BJ (cell line): Measurements from ENCODE around the gene EFHC2. TPM values are rescaled to one million over a fixed set of nuclear protein-coding genes. Genes with fewer than 3 reads are reported as not detected.

Source experiments
- CTCF ChIA-PET: fragments of 350-600 bp; formaldehyde crosslinking; extraction: SDS; loops from one replicate; lab custom pipeline; 2021; ENCODE audit warnings: antibody characterized with exemption, inconsistent platforms; lab: Yijun Ruan, JAX
- POLR2A ChIA-PET: fragments of 300-600 bp; sonication (Branson Sonifier 250); formaldehyde crosslinking; extraction: SDS; loops from one replicate; lab custom pipeline; 2021; ENCODE audit warnings: antibody characterized with exemption; lab: Charles Lee
- DNase-seq: peaks from one replicate; pipeline ENCODE4 v3.0.0-alpha.2; 2011; ENCODE audit warnings: low read depth
- H3K27me3 ChIP-seq: 2 replicates; pipeline ENCODE4 v1.6.0; 2011; ENCODE audit warnings: low read length; ENCODE audit not compliant: control insufficient read depth, insufficient read depth
- H3K36me3 ChIP-seq: 2 replicates; pipeline ENCODE4 v1.5.1; 2011; ENCODE audit warnings: low read length; ENCODE audit not compliant: control insufficient read depth, insufficient read depth
- H3K4me3 ChIP-seq: 2 replicates; pipeline ENCODE4 v1.5.1; 2011; ENCODE audit warnings: low read depth, mild to moderate bottlenecking, control low read depth, low read length
- CTCF ChIP-seq: IDR thresholded peaks from 2 replicates; pipeline ENCODE4 v1.5.1; 2011; ENCODE audit warnings: low read depth, mild to moderate bottlenecking, control low read depth, inconsistent platforms, low read length, moderate library complexity; ENCODE audit not compliant: insufficient read depth
- polyA plus RNA-seq: library from polyadenylated mRNA; depleted of rRNA; stranded (reverse); fragments of >200 nt; gene quantifications from 2 replicates; pipeline ENCODE4 v1.2.3, GENCODE V29; 2011

Gene EFHC2
- polyA plus RNA-seq, 1 experiment: not detected

- H3K36me3 ChIP-seq: no peaks in the 10 kb centered on the region
- no peaks in the 10 kb centered on the region for H3K27me3 ChIP-seq
- DNase-seq: no peak
- CTCF ChIA-PET: no interaction called here
- POLR2A ChIA-PET: no interaction called here
- TF ChIP-seq CTCF: no peak
- no peak overlapping the region for H3K4me3 ChIP-seq
Observed at GRCh38 chrX:44305921-44306320, 37.6 kb downstream of the EFHC2 start.

- CTCF ChIA-PET: no interaction called here
- no peak for DNase-seq
- Histone ChIP-seq H3K27me3 (no peaks in the 10 kb centered on the region), H3K36me3 (no peaks in the 10 kb centered on the region), H3K4me3 (no peak overlapping the region)
- TF ChIP-seq CTCF: no peak
- POLR2A ChIA-PET: no interaction called here
Observed at GRCh38 chrX:44303119-44303518, 40.4 kb downstream of the EFHC2 start.

GRCh38 chrX:44299177-44299576 is 44.3 kb downstream of the EFHC2 start:
- Histone ChIP-seq H3K4me3 (no peak overlapping the region), H3K36me3 (no peaks in the 10 kb centered on the region), H3K27me3 (no peaks in the 10 kb centered on the region)
- CTCF ChIA-PET: no interaction called here
- POLR2A ChIA-PET: no interaction called here
- DNase-seq: no peak
- TF ChIP-seq CTCF: no peak

- Histone ChIP-seq H3K27me3 (no peaks in the 10 kb centered on the region), H3K4me3 (no peak overlapping the region), H3K36me3 (no peaks in the 10 kb centered on the region)
- ChIA-PET CTCF (interaction anchor here (0.5 kb wide), 1 partner anchor 11 kb away, joined by 5 read pairs; no protein-coding TSS in a partner anchor), POLR2A (no interaction called here)
- TF ChIP-seq CTCF: no peak
- no peak for DNase-seq
Observed at GRCh38 chrX:44291468-44292092, 51.9 kb downstream of the EFHC2 start.

GRCh38 chrX:44290718-44291117 is 52.8 kb downstream of the EFHC2 start:
- Histone ChIP-seq H3K36me3 (no peaks in the 10 kb centered on the region), H3K27me3 (no peaks in the 10 kb centered on the region), H3K4me3 (no peak overlapping the region)
- DNase-seq: no peak
- TF ChIP-seq CTCF: no peak
- ChIA-PET CTCF (no interaction called here), POLR2A (no interaction called here)
